CD4-positive, CD25-positive, alpha-beta regulatory T cell (primary cell): ENCODE data around the gene TRPM3. TPM values are rescaled to one million over a fixed set of nuclear protein-coding genes. Genes with fewer than 3 reads are reported as not detected.
A peak's percentile ranks its signal among the peaks of the same experiment; 100 is the strongest.

Source experiments
- ATAC-seq, 2 donors: fragments of 150-1000 bp; cut with Tn5 transposase; one replicate each; pipeline ENCODE4 v1.10.0; 2021; ENCODE audit warnings: low read depth in 2 of 2, moderate number of reproducible peaks in 2 of 2, moderate library complexity in 1 of 2
- DNase-seq, 3 donors: peaks; one replicate each; pipeline versions ENCODE4 v3.0.0 to v3.0.0-alpha.2; 2012 to 2022; ENCODE audit warnings: mixed read lengths in 1 of 3
- H3K27ac ChIP-seq: one replicate; pipeline ENCODE4 v1.7.0; 2013; ENCODE audit warnings: mild to moderate bottlenecking, low read length; ENCODE audit not compliant: insufficient read depth, poor library complexity, severe bottlenecking
- H3K27me3 ChIP-seq: one replicate; pipeline ENCODE4 v1.7.0; 2013; ENCODE audit warnings: low read length; ENCODE audit not compliant: control insufficient read depth, insufficient read depth
- H3K36me3 ChIP-seq: one replicate; pipeline ENCODE4 v1.7.0; 2013; ENCODE audit warnings: mild to moderate bottlenecking, low read length, moderate library complexity; ENCODE audit not compliant: control insufficient read depth, insufficient read depth
- H3K4me1 ChIP-seq: 2 replicates; pipeline ENCODE4 v1.7.0; 2013; ENCODE audit warnings: mild to moderate bottlenecking, low read length; ENCODE audit not compliant: insufficient read depth, control insufficient read depth, poor library complexity, severe bottlenecking
- H3K4me3 ChIP-seq: one replicate; pipeline ENCODE4 v1.7.0; 2013; ENCODE audit warnings: low read depth, mild to moderate bottlenecking, low read length, moderate library complexity
- H3K9me3 ChIP-seq, 2 experiments: 1 replicate in 1 of 2; 2 replicates in 1 of 2; pipeline ENCODE4 v1.7.0; 2013; ENCODE audit warnings: low read length in 2 of 2, mild to moderate bottlenecking in 1 of 2, moderate library complexity in 1 of 2; ENCODE audit not compliant: control insufficient read depth in 2 of 2
- H3K27ac Mint-ChIP-seq, 3 donors: one replicate each; pipeline ENCODE4 v1.8.0; 2020 to 2022; ENCODE audit warnings: mild to moderate bottlenecking in 3 of 3, mixed read lengths in 3 of 3, moderate library complexity in 2 of 3
- H3K27me3 Mint-ChIP-seq: one replicate; pipeline ENCODE4 v1.8.0; 2022; ENCODE audit warnings: mild to moderate bottlenecking, mixed read lengths
- H3K36me3 Mint-ChIP-seq: one replicate; pipeline ENCODE4 v1.8.0; 2020; ENCODE audit warnings: mixed read lengths
- H3K4me1 Mint-ChIP-seq, 4 donors: one replicate each; pipeline ENCODE4 v1.8.0; 2020 to 2022; ENCODE audit warnings: mixed read lengths in 4 of 4, mild to moderate bottlenecking in 1 of 4
- H3K4me3 Mint-ChIP-seq, 4 donors: one replicate each; pipeline ENCODE4 v1.8.0; 2020 to 2022; ENCODE audit warnings: mild to moderate bottlenecking in 4 of 4, mixed read lengths in 4 of 4, moderate library complexity in 3 of 4
- H3K9me3 Mint-ChIP-seq, 7 donors: one replicate each; pipeline ENCODE4 v1.8.0; 2020 to 2022; ENCODE audit warnings: mixed read lengths in 7 of 7, mild to moderate bottlenecking in 3 of 7, moderate library complexity in 2 of 7
- polyA plus RNA-seq, 4 donors: library from polyadenylated mRNA; unstranded; fragments of 300-500 nt; fragmentation: Illumina TruSeq; gene quantifications; one replicate each; pipeline ENCODE4 v1.2.3, GENCODE V29; 2021
- total RNA-seq: library from RNA; stranded (reverse); gene quantifications from one replicate; pipeline ENCODE4 v1.2.3, GENCODE V29; 2022

TRPM3 gene
- total and polyA plus RNA-seq, 5 donors from 2014 or later = not detected

GRCh38 chr9:70602321-70603019 is 519.0 kb downstream of the TRPM3 start:
- peak overlapping the region in 1 of 3 donors; percentile 37 for H3K27ac Mint-ChIP-seq

DNA sequence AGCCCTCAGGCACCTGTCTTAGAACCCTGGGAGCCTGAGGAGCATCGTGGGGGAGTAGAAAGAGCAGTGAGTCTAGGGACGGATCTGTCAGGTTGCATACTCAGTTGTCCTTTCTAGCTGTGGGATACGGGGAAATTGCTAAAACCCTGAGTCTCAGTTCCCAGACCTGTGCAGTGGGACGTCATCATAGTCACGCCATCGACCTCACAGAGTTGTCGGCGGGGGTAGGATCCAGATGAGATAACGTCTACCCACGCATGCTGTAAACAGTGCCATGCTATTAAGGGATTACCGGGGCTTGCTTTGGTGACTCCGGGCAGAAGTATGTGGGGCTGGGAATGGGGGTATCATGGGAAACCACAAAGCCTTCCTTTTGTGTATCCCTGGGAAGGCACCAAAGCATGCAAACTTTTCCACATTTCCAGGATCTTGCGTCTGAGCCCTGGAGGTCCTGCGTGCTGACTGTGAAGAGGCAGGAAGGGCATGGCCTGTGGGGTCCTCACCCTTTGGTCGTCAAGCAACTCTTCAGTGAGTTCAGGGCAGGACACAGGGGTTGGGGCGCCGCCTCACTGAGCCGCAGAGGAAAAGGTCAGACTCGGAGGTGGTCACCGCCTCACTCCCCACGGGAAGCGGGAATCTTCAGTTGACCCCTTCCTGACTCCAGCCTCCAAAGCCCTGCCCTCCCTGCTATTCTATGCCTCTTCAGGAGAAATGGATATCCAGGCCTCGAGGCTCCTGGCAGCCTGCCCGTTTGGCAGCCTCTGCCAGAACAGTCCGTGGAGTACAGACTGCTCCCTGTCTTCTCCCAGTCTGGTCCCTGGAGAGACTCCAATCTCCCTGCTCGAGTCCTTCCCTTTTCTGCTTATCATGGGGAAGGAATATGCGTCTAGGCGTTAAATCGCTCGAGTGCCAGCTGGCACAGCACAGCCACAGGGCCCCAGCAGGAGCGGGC is 520.1 kb downstream of the TRPM3 start:
- Mint-ChIP-seq H3K4me1 (peaks cover 0 to 3% (median under 1%) of the 10 kb centered on the region in 4 donors), H3K4me3 (no peak overlapping the region), H3K27ac (peak overlapping the region in 1 of 3 donors; percentile 52), H3K36me3 (no peaks in the 10 kb centered on the region), H3K27me3 (peaks cover 11% of the 10 kb centered on the region), H3K9me3 (no peaks in the 10 kb centered on the region)
- Histone ChIP-seq H3K4me1 (no peaks in the 10 kb centered on the region), H3K27ac (no peak overlapping the region), H3K36me3 (no peaks in the 10 kb centered on the region), H3K9me3 (no peaks in the 10 kb centered on the region), H3K27me3 (no peaks in the 10 kb centered on the region), H3K4me3 (no peak overlapping the region)
- DNase-seq (no peak), ATAC-seq (no peak)

More at GRCh38 chr9:70602321-70603019, 519.0 kb downstream of the TRPM3 start:
- H3K4me3 Mint-ChIP-seq = no peak overlapping the region
- Histone ChIP-seq H3K27me3 (no peaks in the 10 kb centered on the region), H3K27ac (no peak overlapping the region), H3K4me3 (no peak overlapping the region), H3K9me3 (no peaks in the 10 kb centered on the region), H3K36me3 (no peaks in the 10 kb centered on the region), H3K4me1 (no peaks in the 10 kb centered on the region)
- H3K27me3 Mint-ChIP-seq = peaks cover 11% of the 10 kb centered on the region
- no peaks in the 10 kb centered on the region for H3K9me3 Mint-ChIP-seq
- H3K36me3 Mint-ChIP-seq = no peaks in the 10 kb centered on the region
- H3K4me1 Mint-ChIP-seq = peaks cover 0 to 3% (median under 1%) of the 10 kb centered on the region in 4 donors
- ATAC-seq (peak in 1 of 2 donors; percentile 57), DNase-seq (peak; percentile 9 to 60 (median 51))

DNA sequence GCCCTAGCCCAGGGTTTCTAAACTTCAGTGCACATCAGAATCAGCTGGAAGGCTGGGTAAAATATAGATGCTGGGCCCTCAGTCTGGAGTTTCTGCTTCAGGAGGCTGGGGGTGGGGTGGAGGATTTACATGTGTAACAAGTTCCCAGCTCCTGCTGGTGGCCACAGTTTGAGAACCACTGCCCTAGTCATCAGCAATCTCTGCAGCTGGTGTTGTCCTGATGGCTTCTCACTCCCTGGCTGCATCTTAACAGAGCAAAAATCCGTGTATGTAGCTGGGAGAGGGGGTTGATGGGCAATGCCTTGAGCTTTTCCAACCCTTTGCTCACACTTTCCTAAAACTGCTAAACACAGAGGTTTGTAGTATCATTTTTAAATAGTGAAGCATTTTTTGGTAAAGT is 520.9 kb downstream of the TRPM3 start:
- no peak overlapping the region for H3K27ac ChIP-seq
- no peaks in the 10 kb centered on the region for H3K27me3 ChIP-seq
- no peak for DNase-seq
- H3K4me3 ChIP-seq = no peak overlapping the region
- no peaks in the 10 kb centered on the region for H3K9me3 ChIP-seq
- no peaks in the 10 kb centered on the region for H3K4me1 ChIP-seq
- Mint-ChIP-seq H3K36me3 (no peaks in the 10 kb centered on the region), H3K4me3 (no peak overlapping the region), H3K27ac (peak overlapping the region in 1 of 3 donors; percentile 52), H3K4me1 (peaks cover 0 to 3% (median under 1%) of the 10 kb centered on the region in 4 donors), H3K27me3 (peaks cover 11% of the 10 kb centered on the region), H3K9me3 (no peaks in the 10 kb centered on the region)
- H3K36me3 ChIP-seq = no peaks in the 10 kb centered on the region
- no peak for ATAC-seq

DNA sequence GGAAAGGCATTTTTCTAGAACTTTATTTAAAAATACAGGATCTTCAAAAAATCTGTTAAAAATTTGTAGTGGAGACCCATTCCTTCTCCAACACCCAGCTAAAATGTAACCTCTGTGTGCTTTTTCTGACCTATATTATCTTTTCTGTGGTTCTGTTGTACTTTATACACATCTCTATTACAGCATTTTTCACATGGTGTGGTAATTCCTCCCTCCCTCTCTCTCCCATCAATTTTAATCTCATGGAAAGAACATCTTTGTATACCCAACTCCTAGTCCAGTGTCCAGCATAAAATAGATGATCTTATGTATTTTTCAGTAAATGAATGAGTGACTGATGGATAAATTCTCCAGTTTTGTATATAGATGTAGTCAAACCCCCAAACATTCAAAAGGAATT is 523.5 kb downstream of the TRPM3 start:
- no peaks in the 10 kb centered on the region for H3K36me3 Mint-ChIP-seq
- ATAC-seq (no peak), DNase-seq (no peak)
- peaks cover 0 to 3% (median under 1%) of the 10 kb centered on the region in 4 donors for H3K4me1 Mint-ChIP-seq
- H3K27ac Mint-ChIP-seq = peak overlapping the region in 1 of 3 donors; percentile 57
- no peaks in the 10 kb centered on the region for H3K9me3 Mint-ChIP-seq
- Histone ChIP-seq H3K4me3 (no peak overlapping the region), H3K9me3 (no peaks in the 10 kb centered on the region), H3K27me3 (no peaks in the 10 kb centered on the region), H3K27ac (no peak overlapping the region), H3K4me1 (no peaks in the 10 kb centered on the region), H3K36me3 (no peaks in the 10 kb centered on the region)
- peaks cover 11% of the 10 kb centered on the region for H3K27me3 Mint-ChIP-seq
- H3K4me3 Mint-ChIP-seq = no peak overlapping the region

DNA sequence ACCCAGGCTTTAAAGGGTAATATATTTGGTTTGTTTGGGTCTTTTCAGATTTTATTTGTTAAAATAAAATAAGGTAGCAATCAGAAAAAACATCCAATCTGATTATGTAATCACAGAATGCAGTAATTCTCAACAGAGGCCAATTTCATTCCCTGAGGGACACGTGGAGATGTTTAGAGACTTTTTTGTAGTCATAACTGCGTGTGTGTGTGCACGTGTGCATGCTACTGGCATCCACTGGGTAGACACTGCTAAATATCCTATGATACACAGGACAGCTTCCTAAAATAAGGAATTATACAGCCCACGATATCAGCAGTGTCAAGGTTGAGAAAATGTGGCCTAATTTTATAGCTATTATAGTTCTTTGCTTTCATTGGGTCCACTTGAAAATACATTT is 526.2 kb downstream of the TRPM3 start:
- peaks cover 20% of the 10 kb centered on the region for H3K27me3 Mint-ChIP-seq
- Histone ChIP-seq H3K27ac (no peak overlapping the region), H3K9me3 (no peaks in the 10 kb centered on the region), H3K27me3 (no peaks in the 10 kb centered on the region), H3K4me3 (no peak overlapping the region), H3K4me1 (no peaks in the 10 kb centered on the region), H3K36me3 (no peaks in the 10 kb centered on the region)
- no peak overlapping the region for H3K4me3 Mint-ChIP-seq
- H3K4me1 Mint-ChIP-seq = no peaks in the 10 kb centered on the region
- H3K27ac Mint-ChIP-seq = no peak overlapping the region
- no peaks in the 10 kb centered on the region for H3K36me3 Mint-ChIP-seq
- no peaks in the 10 kb centered on the region for H3K9me3 Mint-ChIP-seq
- DNase-seq = no peak
- no peak for ATAC-seq

DNA sequence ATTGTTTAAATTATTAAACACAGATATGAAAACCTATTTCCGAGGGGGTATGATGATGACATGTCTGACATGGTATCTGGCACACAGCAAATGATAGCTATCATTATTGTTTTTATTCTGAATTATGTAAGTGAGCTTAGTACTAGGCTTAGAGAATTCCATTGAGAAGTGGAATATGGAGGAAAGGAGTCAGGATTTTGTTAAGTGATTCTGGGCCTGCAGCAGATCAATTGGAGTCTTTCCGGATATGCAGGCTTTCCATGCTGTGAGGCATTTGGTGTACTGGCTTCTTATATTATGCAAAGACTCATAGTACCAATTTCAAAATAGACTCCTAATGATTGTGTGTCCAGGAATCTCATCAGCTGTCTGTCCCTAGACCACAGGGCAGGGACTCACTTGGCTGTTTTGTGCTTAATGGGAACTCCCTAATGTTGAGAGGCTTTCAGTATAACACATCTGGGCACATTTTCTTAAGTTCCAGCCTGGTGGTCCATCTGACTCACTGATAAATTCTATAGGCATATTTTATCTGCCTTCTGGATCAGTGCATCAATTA is 527.0 kb downstream of the TRPM3 start:
- Histone ChIP-seq H3K4me1 (no peaks in the 10 kb centered on the region), H3K36me3 (no peaks in the 10 kb centered on the region), H3K9me3 (no peaks in the 10 kb centered on the region), H3K27ac (no peak overlapping the region), H3K27me3 (no peaks in the 10 kb centered on the region), H3K4me3 (no peak overlapping the region)
- no peak overlapping the region for H3K4me3 Mint-ChIP-seq
- no peaks in the 10 kb centered on the region for H3K36me3 Mint-ChIP-seq
- H3K27me3 Mint-ChIP-seq = peaks cover 14% of the 10 kb centered on the region
- H3K9me3 Mint-ChIP-seq = no peaks in the 10 kb centered on the region
- no peaks in the 10 kb centered on the region for H3K4me1 Mint-ChIP-seq
- DNase-seq (no peak), ATAC-seq (no peak)
- no peak overlapping the region for H3K27ac Mint-ChIP-seq

- DNase-seq = no peak
- Mint-ChIP-seq H3K4me1 (no peaks in the 10 kb centered on the region), H3K27ac (no peak overlapping the region), H3K27me3 (peaks cover 12% of the 10 kb centered on the region), H3K36me3 (no peaks in the 10 kb centered on the region), H3K9me3 (no peaks in the 10 kb centered on the region), H3K4me3 (no peak overlapping the region)
- ATAC-seq = no peak
- Histone ChIP-seq H3K4me1 (no peaks in the 10 kb centered on the region), H3K4me3 (no peak overlapping the region), H3K36me3 (no peaks in the 10 kb centered on the region), H3K27me3 (no peaks in the 10 kb centered on the region), H3K9me3 (no peaks in the 10 kb centered on the region), H3K27ac (no peak overlapping the region)
Observed at GRCh38 chr9:70593241-70593640, 528.2 kb downstream of the TRPM3 start.
